Stimulated activated naive B cell treated with anti-CD40 and anti-IgM and Interleukin-4, amounts not matched to agents 10 μg/mL and 1 μg/mL and 100 μg/mL, for 72 hours (primary cell): ENCODE data around the gene AKR1C8.

ENCODE experiments used
- ATAC-seq, 2 donors: fragments of 150-1000 bp; cut with Tn5 transposase; replicated peaks; 2 replicates each; pipeline ENCODE4 v1.10.0; 2021; ENCODE audit warnings: moderate library complexity in 1 of 2
- DNase-seq: peaks from one replicate; pipeline ENCODE4 v3.0.0; 2021
- H3K27ac Mint-ChIP-seq: one replicate; pipeline ENCODE4 v1.8.0; 2022; ENCODE audit warnings: mild to moderate bottlenecking, mixed read lengths
- H3K27me3 Mint-ChIP-seq, 2 donors: one replicate each; pipeline ENCODE4 v1.8.0; 2022; ENCODE audit warnings: mixed read lengths in 2 of 2
- H3K36me3 Mint-ChIP-seq, 2 donors: one replicate each; pipeline ENCODE4 v1.8.0; 2022; ENCODE audit warnings: mixed read lengths in 2 of 2, mild to moderate bottlenecking in 1 of 2
- H3K4me1 Mint-ChIP-seq, 2 donors: one replicate each; pipeline ENCODE4 v1.8.0; 2022; ENCODE audit warnings: mixed read lengths in 2 of 2, mild to moderate bottlenecking in 1 of 2
- H3K4me3 Mint-ChIP-seq, 2 donors: one replicate each; pipeline ENCODE4 v1.8.0; 2022; ENCODE audit warnings: mild to moderate bottlenecking in 2 of 2, mixed read lengths in 2 of 2, moderate library complexity in 1 of 2
- H3K9me3 Mint-ChIP-seq, 2 donors: one replicate each; pipeline ENCODE4 v1.8.0; 2022; ENCODE audit warnings: mixed read lengths in 2 of 2, mild to moderate bottlenecking in 1 of 2

AKR1C8 gene

DNA sequence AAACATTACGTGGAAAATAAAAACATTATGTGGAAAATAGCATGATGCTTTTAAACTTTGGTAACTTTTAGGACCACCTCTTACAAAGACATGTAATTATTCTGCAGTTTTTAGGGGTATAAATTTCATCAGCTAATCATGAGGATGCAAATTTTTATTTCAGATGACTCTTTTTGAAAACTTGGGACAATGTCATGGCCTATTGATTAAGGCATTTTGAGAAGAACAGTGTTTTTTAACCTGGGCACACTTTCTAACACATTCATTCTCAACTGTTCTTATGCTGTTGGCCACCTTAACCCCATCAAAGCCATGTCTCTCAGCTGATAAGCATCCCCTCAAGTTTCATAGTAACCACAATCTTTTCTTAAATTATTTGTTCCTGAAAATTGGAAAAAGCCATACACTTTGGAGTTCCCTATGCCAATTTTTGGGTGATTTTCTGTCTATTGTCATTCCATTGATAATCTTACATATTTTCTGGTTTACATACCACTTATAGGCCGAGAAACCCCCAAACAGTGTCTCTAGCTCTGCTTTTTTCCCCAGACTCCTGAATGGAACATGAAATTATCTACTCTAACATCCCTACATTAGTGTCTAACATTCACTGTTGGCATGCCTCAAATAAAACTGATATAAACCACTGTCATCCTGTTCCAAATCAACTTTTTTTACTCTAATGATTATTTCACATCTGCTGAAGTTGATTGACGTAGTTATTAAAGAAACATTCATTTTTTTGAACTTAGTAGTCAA, 76.1 kb downstream of the AKR1C8 start:
- Mint-ChIP-seq H3K27ac (no peak overlapping the region), H3K9me3 (peaks cover 0 to 4% of the 10 kb centered on the region in 2 donors)

DNA sequence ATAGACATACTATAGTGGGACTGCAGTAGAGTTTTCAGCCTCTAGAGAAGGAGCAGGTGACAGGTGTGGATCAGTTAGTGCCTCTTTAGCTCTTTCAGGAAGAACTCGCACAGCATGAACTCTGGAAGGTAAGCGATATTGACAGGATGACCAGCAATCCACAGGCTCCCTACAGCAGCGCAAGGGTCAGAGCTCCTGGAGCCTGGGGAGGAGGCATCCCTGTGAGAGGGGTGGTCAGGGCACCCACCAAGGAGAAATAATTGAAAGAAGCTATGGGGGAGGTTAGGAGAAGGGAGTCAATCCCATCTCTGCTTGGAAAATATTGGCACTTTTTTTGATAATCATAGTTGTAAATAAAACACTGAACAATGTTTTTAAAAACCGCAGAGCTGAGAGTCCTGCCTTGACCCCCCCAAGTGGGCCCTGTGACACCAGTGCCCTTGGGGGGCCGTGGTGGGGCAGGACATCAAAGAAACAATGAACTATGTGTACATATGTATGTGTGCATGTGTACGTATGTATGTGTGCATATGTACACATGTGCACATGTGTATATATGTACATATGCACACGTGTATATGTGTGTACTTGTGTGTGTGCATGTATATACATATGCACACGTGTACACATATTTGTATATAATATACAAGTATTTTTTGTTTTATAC, 77.0 kb downstream of the AKR1C8 start:
- ATAC-seq (no peak), DNase-seq (no peak)
- no peaks in the 10 kb centered on the region for H3K36me3 Mint-ChIP-seq
- H3K27me3 Mint-ChIP-seq: no peaks in the 10 kb centered on the region
- no peak overlapping the region for H3K27ac Mint-ChIP-seq
- no peaks in the 10 kb centered on the region for H3K4me1 Mint-ChIP-seq
- H3K9me3 Mint-ChIP-seq: peaks cover 0 to 4% of the 10 kb centered on the region in 2 donors
- no peak overlapping the region for H3K4me3 Mint-ChIP-seq

More for the DNA sequence above, 76.1 kb downstream of the AKR1C8 start:
- Mint-ChIP-seq H3K27me3 (no peaks in the 10 kb centered on the region), H3K36me3 (no peaks in the 10 kb centered on the region), H3K4me3 (no peak overlapping the region), H3K4me1 (no peaks in the 10 kb centered on the region)
- DNase-seq (no peak), ATAC-seq (no peak)

DNA sequence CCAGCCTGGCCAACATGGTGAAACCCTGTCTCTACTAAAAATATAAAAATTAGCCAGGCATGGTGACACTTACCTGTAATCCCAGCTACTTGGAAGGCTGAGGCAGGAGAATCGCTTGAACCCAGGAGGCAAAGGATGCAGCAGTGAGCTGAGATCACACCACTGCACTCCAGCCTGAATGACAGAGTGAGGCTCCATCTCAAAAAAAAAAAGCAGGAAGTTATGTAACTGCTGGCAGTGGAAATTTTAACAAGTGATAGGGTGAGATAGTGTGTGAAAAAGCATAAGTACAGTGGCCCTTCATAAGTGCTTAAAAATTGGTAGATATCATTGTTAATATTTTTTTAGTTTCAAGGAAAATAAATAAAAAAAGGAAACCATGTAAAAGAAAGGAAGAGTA, 78.4 kb downstream of the AKR1C8 start:
- peaks cover 0 to 4% of the 10 kb centered on the region in 2 donors for H3K9me3 Mint-ChIP-seq
- no peak for ATAC-seq
- no peaks in the 10 kb centered on the region for H3K27me3 Mint-ChIP-seq
- no peak for DNase-seq
- no peak overlapping the region for H3K4me3 Mint-ChIP-seq
- no peak overlapping the region for H3K27ac Mint-ChIP-seq
- H3K36me3 Mint-ChIP-seq: no peaks in the 10 kb centered on the region
- no peaks in the 10 kb centered on the region for H3K4me1 Mint-ChIP-seq

DNA sequence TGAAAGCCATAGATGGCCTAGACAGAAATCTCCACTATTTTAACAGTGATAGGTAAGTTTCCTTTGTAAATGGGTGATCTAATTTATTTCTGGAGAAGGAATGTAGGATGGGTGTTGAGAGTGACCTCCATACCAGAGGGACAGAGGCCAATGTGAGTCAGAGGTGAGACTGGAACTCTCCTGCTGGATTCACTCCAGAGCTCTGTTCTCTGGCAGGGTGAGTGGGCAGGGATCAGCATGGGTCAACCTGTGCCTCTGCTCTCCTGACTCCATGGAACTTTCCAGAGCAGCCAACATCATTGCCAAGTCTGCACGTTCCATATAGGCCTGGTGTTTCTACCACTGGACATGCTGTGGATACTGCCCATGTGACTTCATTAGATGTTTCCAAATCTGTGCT, 79.3 kb downstream of the AKR1C8 start:
- H3K4me1 Mint-ChIP-seq: no peaks in the 10 kb centered on the region
- H3K9me3 Mint-ChIP-seq: peaks cover 0 to 4% of the 10 kb centered on the region in 2 donors
- DNase-seq (no peak), ATAC-seq (no peak)
- H3K27me3 Mint-ChIP-seq: no peaks in the 10 kb centered on the region
- H3K4me3 Mint-ChIP-seq: no peak overlapping the region
- H3K36me3 Mint-ChIP-seq: no peaks in the 10 kb centered on the region
- H3K27ac Mint-ChIP-seq: no peak overlapping the region
